HG03066 (cell line): ENCODE results near the gene THAP6.
"Not testable (repeated sequence)": the region's sequence is repeated elsewhere in the genome, so short reads cannot be mapped to it uniquely, and the experiment has no call there.

Experiments used
- ATAC-seq: cut with Tn5 transposase; IDR thresholded peaks from one replicate; pipeline ENCODE4 v1.9.1; 2021; ENCODE audit warnings: low read depth; ENCODE audit not compliant: unreplicated experiment

The THAP6 gene

DNA sequence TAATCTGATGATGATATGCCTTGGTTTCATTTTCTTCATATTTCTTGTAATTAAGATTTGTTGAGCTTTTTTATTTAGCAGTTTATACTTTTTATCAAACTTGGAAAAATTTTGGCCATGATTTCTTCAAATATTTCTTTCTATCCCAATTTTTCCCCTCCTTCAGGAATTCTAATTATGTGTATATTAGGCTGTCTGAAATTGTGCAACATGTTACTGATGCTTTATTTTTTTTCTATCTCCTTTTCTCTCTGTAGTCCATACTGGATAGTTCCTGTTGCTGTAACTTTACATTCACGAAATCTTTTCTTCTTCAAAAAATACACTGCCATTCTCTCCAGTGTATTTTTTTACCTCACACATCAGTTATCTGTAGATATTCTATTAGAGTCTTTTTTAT lies 10.8 kb downstream of the THAP6 start:
- no peak for ATAC-seq

DNA sequence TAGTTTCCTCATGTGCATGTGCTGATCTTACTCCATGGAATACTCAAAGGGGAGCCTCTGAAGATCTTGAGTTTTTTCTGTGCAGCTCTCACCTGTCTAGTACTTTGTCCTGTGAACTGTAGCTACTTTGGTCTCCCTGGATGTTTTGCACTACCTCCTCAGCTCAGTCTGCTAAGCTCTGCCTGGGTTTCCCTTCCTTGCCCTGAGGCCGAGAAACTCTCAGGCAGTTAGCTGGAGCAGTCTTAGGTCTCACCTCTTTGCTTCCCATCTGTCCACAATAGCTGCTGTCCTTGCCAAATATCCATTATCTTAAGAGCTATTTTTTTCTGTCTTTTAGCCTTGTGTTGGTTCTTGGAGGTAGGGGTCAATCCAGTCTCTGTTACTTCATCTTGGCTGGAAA lies 11.6 kb downstream of the THAP6 start:
- no peak for ATAC-seq

DNA sequence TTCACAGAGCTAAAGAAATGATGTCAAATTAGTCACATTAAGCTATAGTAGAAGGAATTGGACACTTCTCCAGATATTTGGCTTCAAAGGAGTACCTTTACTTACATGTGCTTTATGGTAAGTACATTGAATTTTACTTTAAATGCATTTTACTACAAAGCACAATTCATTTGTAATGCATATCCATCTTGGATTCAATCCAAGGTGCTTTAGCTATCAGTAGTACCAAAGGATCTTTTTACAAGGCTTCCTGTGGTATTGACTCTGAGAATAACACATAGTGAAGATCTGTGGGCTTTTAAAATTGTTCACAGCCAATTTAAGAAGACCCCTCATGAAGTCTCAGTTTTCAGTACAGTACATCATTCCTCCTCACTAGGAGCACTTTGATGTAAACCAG lies 13.2 kb downstream of the THAP6 start:
- ATAC-seq, result no peak

DNA sequence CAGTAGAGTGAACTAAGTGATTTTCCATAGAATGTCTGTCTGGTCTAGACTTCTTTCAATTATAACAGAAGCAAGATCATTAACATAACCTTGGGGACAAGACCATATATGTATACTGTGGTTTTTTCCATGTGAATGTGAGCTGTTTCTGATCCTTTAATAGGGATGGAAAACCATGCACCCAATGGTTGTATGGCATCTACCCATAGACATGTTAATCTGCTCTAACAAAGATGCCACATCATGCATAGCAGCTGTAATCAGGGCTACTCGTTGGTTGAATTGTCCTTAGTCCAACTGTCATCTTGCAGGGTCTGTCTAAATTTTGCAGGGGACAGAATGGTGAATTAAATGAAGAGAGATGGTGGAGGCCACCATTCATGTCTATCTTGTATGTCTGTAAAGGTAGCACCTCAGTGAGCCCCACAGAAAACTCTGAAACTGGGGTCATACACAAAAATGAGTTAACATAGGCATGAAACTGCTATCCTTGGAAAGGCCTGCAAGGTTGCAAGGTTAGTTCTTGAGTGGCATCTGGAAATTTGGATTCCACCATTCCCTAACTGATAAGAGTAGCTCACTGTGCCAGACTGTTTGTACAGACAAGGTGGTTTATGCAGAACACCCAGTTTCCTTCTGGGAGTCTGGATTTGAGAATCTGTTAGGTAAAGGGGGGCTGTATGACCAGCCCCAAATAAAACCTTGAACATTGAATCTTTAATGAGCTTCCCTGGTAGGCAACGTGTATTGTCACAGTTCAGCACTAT lies 16.5 kb downstream of the THAP6 start:
- ATAC-seq, result no peak

DNA sequence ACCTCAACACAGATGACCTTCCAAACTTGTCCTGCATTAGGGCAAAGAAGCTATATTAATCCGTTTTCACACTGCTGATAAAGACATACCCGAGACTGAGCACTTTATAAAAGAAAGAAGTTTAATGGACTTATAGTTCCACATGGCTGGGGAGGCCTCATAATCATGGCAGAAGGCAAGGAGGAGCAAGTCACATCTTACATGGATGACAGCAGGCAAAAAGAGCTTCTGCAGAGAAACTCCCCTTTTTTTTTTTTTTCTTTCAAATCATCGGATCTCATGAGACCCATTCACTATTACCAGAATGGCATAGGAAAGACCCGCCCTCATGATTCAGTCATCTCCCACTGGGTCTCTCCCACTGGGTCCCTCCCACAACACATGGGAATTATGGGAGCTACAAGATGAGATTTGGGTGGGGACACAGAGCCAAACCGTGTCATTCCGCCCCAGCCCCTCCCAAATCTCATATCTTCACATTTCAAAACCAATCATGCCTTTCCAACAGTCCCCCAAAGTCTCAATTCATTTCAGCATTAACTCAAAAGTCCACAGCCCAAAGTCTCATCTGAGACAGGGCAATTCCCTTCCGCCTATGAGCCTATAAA lies 17.4 kb downstream of the THAP6 start:
- ATAC-seq, result not testable (repeated sequence)

DNA sequence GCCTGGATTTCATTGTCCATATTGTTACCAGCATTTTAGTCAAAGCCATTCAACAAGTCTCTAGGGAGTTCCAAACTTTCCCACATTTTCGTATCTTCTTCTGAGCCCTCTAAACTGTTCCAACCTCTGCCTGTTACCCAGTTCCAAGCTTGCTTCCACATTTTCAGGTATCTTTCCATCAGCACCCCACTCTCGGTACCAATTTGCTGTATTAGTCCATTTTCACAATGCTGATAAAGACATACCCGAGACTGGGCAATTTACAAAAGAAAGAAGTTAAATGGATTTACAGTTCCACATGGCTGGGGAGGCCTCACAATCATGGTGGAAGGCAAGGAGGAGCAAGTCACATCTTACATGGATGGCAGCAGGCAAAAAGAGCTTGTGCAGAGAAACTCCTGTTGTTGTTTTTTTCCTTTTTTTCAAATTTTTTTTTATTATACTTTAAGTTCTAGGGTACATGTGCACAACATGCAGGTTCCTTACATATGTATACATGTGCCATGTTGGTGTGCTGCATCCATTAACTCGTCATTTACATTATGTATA lies 19.1 kb downstream of the THAP6 start:
- ATAC-seq, result not testable (repeated sequence)

DNA sequence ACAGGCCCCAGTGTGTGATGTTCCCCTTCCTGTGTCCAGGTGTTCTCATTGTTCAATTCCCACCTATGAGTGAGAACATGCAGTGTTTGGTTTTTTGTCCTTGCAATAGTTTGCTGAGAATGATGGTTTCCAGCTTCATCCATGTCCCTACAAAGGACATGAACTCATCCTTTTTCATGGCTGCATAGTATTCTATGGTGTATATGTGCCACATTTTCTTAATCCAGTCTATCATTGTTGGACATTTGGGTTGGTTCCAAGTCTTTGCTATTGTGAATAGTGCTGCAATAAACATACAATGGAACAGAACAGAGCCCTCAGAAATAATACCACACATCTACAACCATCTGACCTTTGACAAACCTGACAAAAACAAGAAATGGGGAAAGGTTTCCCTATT lies 19.7 kb downstream of the THAP6 start:
- not testable (repeated sequence) for ATAC-seq

DNA sequence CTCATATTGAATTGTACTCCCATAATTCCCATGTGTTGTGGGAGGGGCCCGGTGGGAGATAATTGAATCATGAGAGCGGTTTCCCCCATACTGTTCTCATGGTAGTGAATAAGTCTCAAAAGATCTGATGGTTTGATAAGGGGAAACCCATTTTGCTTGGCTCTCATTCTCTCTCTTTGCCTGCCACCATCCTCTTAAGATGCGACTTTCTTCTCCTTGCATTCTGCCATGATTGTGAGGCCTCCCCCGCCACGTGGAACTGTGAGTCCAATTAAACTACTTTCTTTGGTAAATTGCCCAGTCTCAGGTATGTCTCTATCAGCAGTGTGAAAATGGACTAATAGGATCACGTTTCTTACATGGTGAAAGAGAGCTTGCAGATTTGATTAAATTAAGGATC lies 23.0 kb downstream of the THAP6 start:
- not testable (repeated sequence) for ATAC-seq

DNA sequence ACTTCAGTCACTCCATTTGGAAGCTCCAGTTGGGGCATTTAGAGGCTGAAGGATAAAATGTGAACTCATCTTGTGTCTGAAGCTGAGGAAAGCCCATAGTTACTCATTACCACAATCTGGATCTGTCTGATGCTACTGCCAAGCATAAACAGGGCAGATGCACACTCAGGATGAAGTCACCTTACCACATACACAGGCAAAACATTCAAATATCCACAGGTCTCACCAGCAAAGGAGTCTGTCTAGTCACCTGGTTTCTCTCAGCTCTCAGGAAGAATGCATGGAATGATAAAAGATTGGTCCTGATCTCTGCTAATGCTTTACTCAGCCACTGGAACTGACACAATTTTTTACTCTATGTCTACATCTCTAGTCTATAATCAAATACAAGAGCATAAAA lies 28.6 kb downstream of the THAP6 start:
- ATAC-seq, result no peak

DNA sequence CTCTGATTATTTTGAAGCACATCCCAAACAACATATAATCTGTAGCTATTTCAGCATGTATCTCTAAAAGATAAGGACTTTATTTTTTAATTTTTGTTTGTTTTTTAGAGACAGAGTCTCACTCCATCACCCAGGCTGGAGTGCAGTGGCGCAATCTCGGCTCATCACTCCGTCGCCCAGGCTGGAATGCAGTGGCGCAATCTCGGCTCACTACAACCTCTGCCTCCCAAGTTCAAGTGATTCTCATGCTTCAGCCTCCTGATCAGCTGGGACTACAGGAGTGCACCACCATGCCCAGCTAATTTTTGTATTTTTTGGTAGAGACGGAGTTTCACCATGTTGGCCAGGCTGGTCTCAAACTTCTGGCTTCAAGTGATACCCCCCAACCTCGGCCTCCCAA lies 29.9 kb downstream of the THAP6 start:
- ATAC-seq, result not testable (repeated sequence)

DNA sequence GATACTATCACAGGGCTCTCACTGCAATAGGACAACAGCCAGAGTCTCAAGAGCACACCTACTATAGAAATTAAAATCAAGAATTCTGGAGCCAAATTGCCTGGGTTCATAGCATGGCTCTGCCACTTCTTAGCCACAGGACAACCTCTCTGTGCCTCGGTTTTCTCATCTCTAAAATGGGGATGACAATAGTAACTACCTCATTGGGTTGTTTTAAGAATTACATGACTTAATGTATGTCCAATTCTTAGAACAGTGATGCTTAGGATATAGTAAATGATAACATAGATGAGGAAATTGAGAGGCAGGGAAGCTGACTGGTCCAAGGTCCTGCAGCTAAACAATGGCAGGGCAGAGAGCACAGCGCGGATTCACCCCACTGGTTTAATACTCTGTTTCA lies 30.6 kb downstream of the THAP6 start:
- no peak for ATAC-seq

DNA sequence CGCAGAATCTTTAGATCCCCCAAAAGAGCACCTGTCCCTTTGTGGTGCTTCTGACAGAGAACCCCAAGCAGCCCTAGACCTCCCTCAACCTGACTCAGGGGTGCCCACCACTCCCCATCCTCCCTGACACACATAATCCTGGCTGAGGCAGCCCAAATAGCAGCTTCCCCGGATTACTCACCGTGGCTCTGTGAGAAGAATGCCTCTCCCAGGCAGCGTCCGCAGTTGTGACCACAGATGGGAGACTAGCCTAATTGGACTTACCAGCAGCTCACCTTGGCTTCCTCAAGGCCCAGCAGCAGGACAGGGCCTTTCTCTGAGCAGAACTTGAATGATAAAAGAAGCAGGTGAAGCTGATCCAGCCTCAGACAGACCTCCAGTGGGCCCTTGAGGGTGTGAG lies 31.3 kb downstream of the THAP6 start:
- no peak for ATAC-seq

DNA sequence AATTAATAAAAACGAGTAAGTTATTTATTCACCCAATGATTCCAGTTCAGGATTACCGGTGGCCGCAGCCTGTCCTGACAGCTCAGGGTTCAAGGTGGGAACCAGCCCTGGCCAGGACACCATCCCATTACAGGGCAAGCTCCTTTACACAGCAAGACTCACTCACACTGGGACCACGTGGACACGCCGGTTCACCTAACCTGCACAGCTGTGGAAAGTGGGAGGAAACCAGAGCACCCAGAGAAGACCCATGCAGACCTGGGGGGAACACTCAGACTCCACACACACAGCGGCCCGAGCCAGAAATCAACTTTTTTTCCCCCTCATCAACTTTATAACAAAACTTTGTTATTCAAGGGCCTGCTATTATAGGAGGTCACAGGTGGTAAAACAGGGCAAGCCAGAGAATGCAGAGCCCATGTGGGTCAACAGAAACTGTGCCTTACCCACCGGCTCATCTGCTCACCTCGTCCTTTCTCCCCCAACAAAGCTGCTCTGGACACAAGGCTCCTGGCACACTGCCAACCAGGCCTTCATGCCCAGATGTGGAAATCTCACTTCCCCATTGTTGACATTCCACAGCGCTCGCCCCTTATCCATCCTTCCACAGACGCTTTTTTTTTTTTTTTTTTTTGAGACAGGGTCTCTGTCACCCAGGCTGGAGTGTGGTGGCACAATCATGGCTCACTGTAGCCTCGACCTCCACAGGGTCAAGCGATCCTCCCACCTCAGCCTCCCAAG lies 33.5 kb downstream of the THAP6 start:
- ATAC-seq, result no peak

DNA sequence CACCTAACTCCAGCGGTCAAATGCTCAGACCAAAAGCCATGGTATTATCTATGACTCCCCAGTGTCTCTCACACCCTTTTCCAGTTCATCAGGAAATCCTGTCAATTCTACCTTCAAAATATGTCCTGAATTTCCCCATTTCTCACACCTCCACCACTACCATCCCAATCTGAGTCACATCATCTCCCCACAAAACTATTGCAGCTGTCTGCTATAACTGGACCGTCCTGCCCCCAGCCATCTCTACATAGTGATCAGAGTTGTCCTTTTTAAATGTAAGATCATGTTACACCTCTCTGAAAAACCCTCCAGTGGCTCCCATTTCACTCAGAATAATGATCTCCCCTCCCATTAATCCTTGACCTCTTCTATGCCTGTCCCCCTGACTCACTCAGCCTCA lies 34.7 kb downstream of the THAP6 start:
- no peak for ATAC-seq

DNA sequence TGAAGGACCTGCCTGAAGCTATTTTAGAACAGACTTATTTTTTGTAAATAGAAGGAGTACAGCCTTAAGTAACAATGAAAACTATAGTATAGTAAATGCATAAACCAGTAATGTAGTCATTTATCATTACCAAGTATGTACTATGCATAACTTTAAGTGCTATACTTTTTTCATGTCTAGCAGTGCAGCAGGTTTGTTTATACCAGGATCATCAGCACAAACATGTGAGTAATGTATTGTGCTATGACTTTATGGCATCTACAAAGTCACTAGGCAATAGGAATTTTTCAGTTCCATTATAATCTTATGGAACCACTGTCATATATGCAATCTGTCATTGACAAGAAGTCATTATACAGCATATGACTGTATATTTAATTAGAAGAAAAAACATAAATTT lies 38.2 kb downstream of the THAP6 start:
- ATAC-seq, result no peak

DNA sequence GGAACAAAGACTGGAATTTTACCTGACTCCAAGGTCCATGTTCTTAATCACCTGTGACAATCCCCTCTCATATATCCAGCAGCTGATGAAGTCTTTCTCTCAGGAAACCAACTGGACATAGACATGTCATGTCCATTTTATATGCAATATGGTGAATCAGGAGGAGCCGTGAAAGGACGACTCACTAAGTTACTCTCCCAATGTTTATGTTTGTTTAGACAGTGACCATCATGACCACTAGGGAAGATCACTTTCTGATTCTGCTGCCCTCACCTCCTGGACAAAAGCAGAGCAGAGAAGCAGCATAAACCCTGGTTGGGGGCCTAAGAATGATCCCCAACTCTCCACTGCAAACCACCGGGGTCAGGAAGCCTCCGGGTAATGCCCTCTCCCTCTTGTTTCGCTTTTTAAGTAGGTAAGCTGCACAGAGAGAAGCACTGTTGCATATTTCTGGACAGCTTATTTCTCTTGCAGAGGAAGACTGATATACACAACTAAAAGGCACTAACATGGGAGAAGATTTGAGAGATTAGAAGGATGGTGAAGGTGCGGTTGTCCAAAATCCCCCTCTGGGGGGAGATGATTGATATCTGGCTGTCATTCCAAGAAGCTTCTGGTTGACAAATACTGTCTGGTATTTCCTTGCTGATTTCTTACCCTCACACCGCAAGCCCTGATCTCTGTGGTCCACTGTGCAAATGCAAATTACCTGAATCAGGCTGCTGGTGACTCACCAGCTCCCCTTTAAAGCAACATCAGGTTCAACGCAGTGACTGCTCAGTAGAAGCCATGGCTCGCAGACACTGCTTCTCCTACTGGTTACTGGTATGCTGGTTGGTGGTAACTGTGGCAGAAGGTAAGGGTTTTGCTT lies 41.3 kb downstream of the THAP6 start, which contains the start of gene ODAPH:
TSS of gene ODAPH (plus strand) at position 773 of the 871 bp plus-strand sequence. CDS start at position 790, 17 bp downstream.
- ATAC-seq, result peak; percentile 91

DNA sequence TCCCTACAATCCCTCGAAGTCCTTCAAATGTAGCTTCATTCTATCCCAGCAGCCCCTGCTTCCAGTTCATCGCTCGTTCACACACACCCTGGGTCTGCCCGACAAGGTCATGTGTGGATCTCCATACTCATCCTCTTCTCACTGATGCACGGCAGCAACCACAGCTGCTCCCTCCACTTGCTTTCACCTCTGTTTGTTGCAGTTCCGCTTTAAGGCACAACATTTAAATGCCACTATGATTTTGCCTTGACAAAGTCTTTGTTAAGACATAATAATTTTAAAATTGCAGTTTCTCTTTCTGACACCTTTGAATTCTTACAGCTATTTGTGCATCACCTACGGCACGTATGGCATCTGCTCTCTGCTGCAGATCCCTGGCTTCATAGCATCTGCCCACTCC lies 43.4 kb downstream of the THAP6 start:
- ATAC-seq, result no peak

DNA sequence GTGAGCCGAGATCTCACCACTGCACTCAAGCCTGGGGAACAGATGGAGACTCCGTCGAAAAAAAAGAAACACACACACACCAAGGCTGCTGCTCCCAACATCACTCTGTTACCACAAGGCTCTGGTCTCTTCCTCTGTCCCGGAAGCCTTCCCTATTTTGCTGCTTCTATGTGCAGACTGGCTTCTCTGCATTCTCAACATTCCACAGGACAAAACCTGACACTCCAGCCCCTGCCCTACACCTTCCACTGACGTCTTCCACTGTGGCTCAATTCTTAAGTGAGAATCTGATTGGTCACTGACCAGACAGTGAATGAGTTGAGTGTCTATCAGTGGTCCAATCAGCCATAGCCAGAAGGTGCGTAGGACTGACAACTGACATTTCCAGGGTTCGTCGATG lies 47.5 kb downstream of the THAP6 start:
- ATAC-seq, result no peak

DNA sequence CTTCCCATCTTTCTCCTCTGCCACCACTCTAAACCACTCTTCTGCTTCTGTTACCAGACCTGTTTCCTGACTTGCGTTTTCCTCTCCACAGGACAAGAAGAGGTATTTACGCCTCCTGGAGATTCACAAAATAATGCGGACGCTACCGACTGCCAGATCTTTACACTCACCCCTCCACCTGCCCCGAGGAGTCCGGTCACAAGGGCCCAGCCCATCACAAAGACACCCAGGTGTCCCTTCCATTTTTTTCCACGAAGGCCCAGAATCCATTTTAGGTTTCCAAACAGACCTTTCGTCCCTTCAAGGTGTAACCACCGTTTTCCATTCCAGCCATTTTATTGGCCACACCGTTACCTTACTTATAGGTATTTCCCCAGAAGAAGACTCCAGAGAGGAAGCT lies 49.8 kb downstream of the THAP6 start:
- ATAC-seq, result no peak

DNA sequence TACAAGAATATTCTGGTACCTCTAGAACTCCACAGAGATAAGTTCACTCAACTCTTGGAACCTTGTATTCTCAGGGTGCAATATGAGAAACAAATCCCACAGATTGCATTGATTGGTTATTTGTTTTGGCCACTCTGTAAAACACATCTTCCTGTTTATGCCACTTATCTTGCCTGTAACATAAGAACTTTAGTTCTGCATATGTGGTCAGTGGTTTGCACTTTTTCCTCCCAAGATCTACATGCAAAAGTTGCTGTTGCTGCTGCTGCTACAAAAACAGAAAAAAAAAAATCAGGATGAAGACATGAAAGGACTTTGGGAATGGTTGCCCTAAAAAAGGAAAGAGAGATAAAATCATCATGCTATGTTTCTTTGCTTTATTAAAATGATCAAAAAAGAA lies 51.2 kb downstream of the THAP6 start:
- ATAC-seq, result no peak
